Tibial nerve (tissue), 4 donors: Measurements from ENCODE around the gene KIF6. TPM values are rescaled to one million over a fixed set of nuclear protein-coding genes. Genes with fewer than 3 reads are reported as not detected.

ENCODE experiments used
- DNase-seq, 2 donors: peaks; one replicate each; pipeline ENCODE4 v3.0.0-alpha.2; 2019; ENCODE audit warnings: low spot score in 2 of 2
- H3K27ac ChIP-seq, 4 donors: fragments of 200-600 bp; sonication (generic) in 3 of 4; one replicate each; pipeline ENCODE4 v1.5.1; 2017 to 2019; ENCODE audit warnings: mild to moderate bottlenecking in 1 of 4
- H3K27me3 ChIP-seq, 2 donors: fragments of 200-600 bp; sonication (generic) in 1 of 2; one replicate each; pipeline versions ENCODE4 v1.5.1 to v1.6.0; 2017 to 2019
- H3K36me3 ChIP-seq, 3 donors: fragments of 200-600 bp; sonication (generic); one replicate each; pipeline ENCODE4 v1.5.1; 2018 to 2019
- H3K4me1 ChIP-seq, 4 donors: fragments of 200-600 bp; sonication (generic) in 3 of 4; one replicate each; pipeline ENCODE4 v1.5.1; 2017 to 2019
- H3K4me3 ChIP-seq, 4 donors: fragments of 200-600 bp; sonication (generic) in 3 of 4; one replicate each; pipeline ENCODE4 v1.5.1; 2017 to 2019; ENCODE audit warnings: mild to moderate bottlenecking in 1 of 4, moderate library complexity in 1 of 4
- H3K9me3 ChIP-seq, 4 donors: fragments of 200-600 bp; sonication (generic) in 3 of 4; one replicate each; pipeline ENCODE4 v1.5.1; 2017 to 2019
- CTCF ChIP-seq, 5 experiments: fragments of 200-600 bp in 3 of 5; fragments of 450-650 bp in 2 of 5; sonication (generic) in 3 of 5; IDR thresholded peaks; one replicate each; pipeline ENCODE4 v1.5.1; 2016 to 2019; ENCODE audit warnings: antibody characterized with exemption in 5 of 5, mild to moderate bottlenecking in 3 of 5, moderate library complexity in 2 of 5
- EP300 ChIP-seq, 2 donors: sonication (generic); formaldehyde crosslinking; IDR thresholded peaks; one replicate each; pipeline ENCODE4 v1.6.1; 2017; ENCODE audit warnings: antibody characterized with exemption in 2 of 2, mild to moderate bottlenecking in 1 of 2
- POLR2A ChIP-seq, 2 donors: fragments of 450-650 bp; IDR thresholded peaks; one replicate each; pipeline ENCODE4 v1.6.1; 2017; ENCODE audit warnings: antibody characterized with exemption in 2 of 2, mild to moderate bottlenecking in 2 of 2, moderate library complexity in 2 of 2
- WGBS, 2 donors: methylation state at CpG; one replicate each; pipeline ENCODE4 v1.1.5; 2018; 5-methylcytosine and 5-hydroxymethylcytosine counted together
- total RNA-seq, 4 donors: library from RNA; depleted of rRNA; stranded (reverse); fragments of >200 nt; gene quantifications; one replicate each; pipeline ENCODE4 v1.1.0, GENCODE V29; 2016

KIF6 gene
- total RNA-seq, 4 donors from 2014 or later: 0.22 to 0.59 TPM; not detected in 2

GRCh38 chr6:39333644-39334438 lies 391.4 kb downstream of the KIF6 start:
- Histone ChIP-seq H3K36me3 (no peaks in the 10 kb centered on the region), H3K4me1 (peaks cover 0 to 15% (median 4%) of the 10 kb centered on the region in 4 donors), H3K4me3 (no peak overlapping the region), H3K27ac (no peak overlapping the region), H3K27me3 (no peaks in the 10 kb centered on the region), H3K9me3 (no peaks in the 10 kb centered on the region)
- no peak for TF ChIP-seq POLR2A (IDR thresholded peaks at IDR 0.05)
- 77 to 78% methylated on average over 7 of the region's 7 CpGs for WGBS, 2 donors
- peak in 1 of 2 donors; percentile 40 for DNase-seq

- Histone ChIP-seq H3K27me3 (no peaks in the 10 kb centered on the region), H3K4me3 (no peak overlapping the region), H3K4me1 (peaks cover 0 to under 1% (median 0%) of the 10 kb centered on the region in 4 donors), H3K27ac (no peak overlapping the region), H3K9me3 (no peaks in the 10 kb centered on the region), H3K36me3 (no peaks in the 10 kb centered on the region)
- 57 to 64% methylated on average over 3 of the region's 3 CpGs for WGBS, 2 donors
- DNase-seq: no peak
- no peak for TF ChIP-seq CTCF (IDR thresholded peaks at IDR 0.05)
- no peak for TF ChIP-seq EP300 (IDR thresholded peaks at IDR 0.05)
- TF ChIP-seq POLR2A (IDR thresholded peaks at IDR 0.05): no peak
Measured at GRCh38 chr6:39330476-39330875, 394.7 kb downstream of the KIF6 start.

DNA sequence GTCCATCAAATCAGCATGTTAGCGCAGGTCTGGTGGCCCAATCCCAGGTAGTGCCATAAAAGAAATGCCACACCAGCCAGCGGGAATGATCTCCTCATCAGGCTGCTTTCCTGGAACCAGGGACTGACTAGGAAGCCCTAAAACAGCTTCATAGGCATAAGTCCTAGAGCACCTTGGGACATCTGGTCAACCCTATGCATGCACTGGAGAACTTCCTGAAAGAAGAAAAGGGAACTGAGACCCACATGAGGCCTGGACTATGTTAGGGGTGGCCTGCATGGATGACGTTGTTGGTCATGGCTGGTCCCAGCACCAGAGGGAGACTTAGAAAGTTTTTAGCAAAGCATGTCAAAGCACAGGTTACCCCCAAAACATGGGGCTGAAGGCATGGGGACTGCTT lies 395.2 kb downstream of the KIF6 start:
- H3K27me3 ChIP-seq: no peaks in the 10 kb centered on the region
- DNase-seq: no peak
- no peaks in the 10 kb centered on the region for H3K36me3 ChIP-seq
- no peaks in the 10 kb centered on the region for H3K9me3 ChIP-seq
- WGBS, 2 donors: 79 to 84% methylated on average over 3 of the region's 3 CpGs
- H3K4me3 ChIP-seq: no peak overlapping the region
- no peaks in the 10 kb centered on the region for H3K4me1 ChIP-seq
- H3K27ac ChIP-seq: no peak overlapping the region
- TF ChIP-seq CTCF (IDR thresholded peaks at IDR 0.05): no peak
- TF ChIP-seq POLR2A (IDR thresholded peaks at IDR 0.05): no peak
- TF ChIP-seq EP300 (IDR thresholded peaks at IDR 0.05): no peak

DNA sequence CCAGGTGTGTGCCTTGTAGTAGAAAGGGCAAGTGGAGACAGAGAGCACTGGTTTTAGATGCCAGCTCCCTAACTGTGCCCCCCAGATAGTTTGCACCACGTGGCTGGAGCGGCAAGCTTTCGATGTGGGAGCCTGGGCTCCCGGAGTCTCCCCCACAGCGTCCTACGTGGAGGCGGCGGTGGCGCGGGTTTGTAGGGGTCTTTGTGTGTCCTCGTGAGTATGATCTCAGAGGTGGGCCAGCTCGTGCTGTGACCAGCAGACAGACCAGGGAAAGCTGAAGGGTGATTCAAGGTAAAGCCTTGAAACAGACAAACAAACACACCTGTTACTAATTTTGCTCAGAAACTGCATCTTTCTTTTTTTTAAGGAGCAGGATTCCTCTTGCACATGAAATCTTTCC lies 397.1 kb downstream of the KIF6 start:
- TF ChIP-seq POLR2A (IDR thresholded peaks at IDR 0.05) (no peak), CTCF (IDR thresholded peaks at IDR 0.05) (no peak), EP300 (IDR thresholded peaks at IDR 0.05) (no peak)
- no peaks in the 10 kb centered on the region for H3K9me3 ChIP-seq

GRCh38 chr6:39327507-39327906 lies 397.7 kb downstream of the KIF6 start:
- no peak overlapping the region for H3K4me3 ChIP-seq

More for the DNA sequence above, 397.1 kb downstream of the KIF6 start:
- Histone ChIP-seq H3K4me3 (no peak overlapping the region), H3K27me3 (no peaks in the 10 kb centered on the region), H3K27ac (no peak overlapping the region), H3K4me1 (no peaks in the 10 kb centered on the region), H3K36me3 (no peaks in the 10 kb centered on the region)
- whole genome bisulfite sequencing, 2 donors: 83 to 87% methylated on average over 12 of the region's 12 CpGs
- no peak for DNase-seq

More at GRCh38 chr6:39327507-39327906, 397.7 kb downstream of the KIF6 start:
- WGBS, 2 donors: 63 to 70% methylated on average over 5 of the region's 5 CpGs
- Histone ChIP-seq H3K27ac (no peak overlapping the region), H3K36me3 (no peaks in the 10 kb centered on the region), H3K9me3 (no peaks in the 10 kb centered on the region), H3K4me1 (no peaks in the 10 kb centered on the region), H3K27me3 (no peaks in the 10 kb centered on the region)
- no peak for DNase-seq
- TF ChIP-seq POLR2A (IDR thresholded peaks at IDR 0.05) (no peak), CTCF (IDR thresholded peaks at IDR 0.05) (no peak), EP300 (IDR thresholded peaks at IDR 0.05) (no peak)
